Stimulated activated memory B cell treated with anti-CD40 and anti-IgM and Interleukin-4, amounts not matched to agents 10 μg/mL and 1 μg/mL and 100 μg/mL, for 72 hours (primary cell): ENCODE measurements around the gene SERINC3.
A peak's percentile ranks its signal among the peaks of the same experiment; 100 is the strongest.
"Not testable (repeated sequence)": the region's sequence is repeated elsewhere in the genome, so short reads cannot be mapped to it uniquely, and the experiment has no call there.

Source experiments
- ATAC-seq: fragments of 150-1000 bp; cut with Tn5 transposase; 2 replicates; pipeline ENCODE4 v1.10.0; 2021
- H3K27ac Mint-ChIP-seq: one replicate; pipeline ENCODE4 v1.8.0; 2022; ENCODE audit warnings: mild to moderate bottlenecking, mixed read lengths
- H3K27me3 Mint-ChIP-seq: one replicate; pipeline ENCODE4 v1.8.0; 2022; ENCODE audit warnings: mixed read lengths
- H3K36me3 Mint-ChIP-seq: one replicate; pipeline ENCODE4 v1.8.0; 2022; ENCODE audit warnings: mixed read lengths
- H3K4me1 Mint-ChIP-seq: one replicate; pipeline ENCODE4 v1.8.0; 2022; ENCODE audit warnings: mixed read lengths
- H3K4me3 Mint-ChIP-seq: one replicate; pipeline ENCODE4 v1.8.0; 2022; ENCODE audit warnings: mild to moderate bottlenecking, moderate library complexity, mixed read lengths
- H3K9me3 Mint-ChIP-seq: one replicate; pipeline ENCODE4 v1.8.0; 2022; ENCODE audit warnings: mixed read lengths

SERINC3 gene

GRCh38 chr20:44521484-44522481 is at the start of gene SERINC3:
Gene SERINC3 (minus strand): TSS chr20:44522070. CDS start chr20:44521951, 119 bp downstream.
- no peaks in the 10 kb centered on the region for H3K9me3 Mint-ChIP-seq
- H3K36me3 Mint-ChIP-seq, result peaks cover 12% of the 10 kb centered on the region
- H3K27ac Mint-ChIP-seq, result peak within 1 kb of the TSS; percentile 62
- no peaks in the 10 kb centered on the region for H3K27me3 Mint-ChIP-seq
- peak; percentile 100 for ATAC-seq
- H3K4me3 Mint-ChIP-seq, result peak within 1 kb of the TSS; percentile 75
- peaks cover 44% of the 10 kb centered on the region for H3K4me1 Mint-ChIP-seq

DNA sequence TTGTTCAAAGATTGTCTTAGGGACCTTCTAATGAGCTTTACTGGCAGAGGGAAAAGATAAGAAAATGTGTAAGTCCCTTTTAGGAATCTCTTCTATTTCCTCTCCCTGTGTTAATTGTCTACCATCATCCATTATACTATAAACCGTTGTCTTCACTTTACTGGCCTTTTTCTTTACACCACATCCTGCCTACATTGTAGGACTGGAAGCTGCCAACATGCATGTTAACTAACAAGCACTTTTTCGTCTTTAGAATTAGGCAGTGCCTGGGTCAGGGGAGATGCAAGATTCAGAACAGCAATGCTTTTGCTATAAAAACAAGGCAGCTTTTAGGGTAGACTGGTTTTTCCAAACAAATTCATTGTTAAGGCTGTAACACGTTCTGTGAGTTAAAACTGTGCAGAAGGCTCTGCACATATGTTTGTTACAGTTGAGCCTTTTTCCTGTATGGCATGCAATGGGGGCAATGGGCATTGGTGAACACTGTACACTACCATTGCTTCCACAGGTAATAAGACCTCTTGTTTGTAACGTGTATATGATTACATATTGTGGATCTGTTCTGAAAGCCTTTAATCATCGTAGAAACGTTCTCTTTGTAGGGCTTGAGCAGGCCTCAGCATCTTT is 49.6 kb upstream of the SERINC3 start:
- Mint-ChIP-seq H3K27ac (no peak overlapping the region), H3K27me3 (no peaks in the 10 kb centered on the region), H3K4me1 (peaks cover 9% of the 10 kb centered on the region), H3K4me3 (no peak overlapping the region), H3K9me3 (no peaks in the 10 kb centered on the region), H3K36me3 (no peaks in the 10 kb centered on the region)
- no peak for ATAC-seq

DNA sequence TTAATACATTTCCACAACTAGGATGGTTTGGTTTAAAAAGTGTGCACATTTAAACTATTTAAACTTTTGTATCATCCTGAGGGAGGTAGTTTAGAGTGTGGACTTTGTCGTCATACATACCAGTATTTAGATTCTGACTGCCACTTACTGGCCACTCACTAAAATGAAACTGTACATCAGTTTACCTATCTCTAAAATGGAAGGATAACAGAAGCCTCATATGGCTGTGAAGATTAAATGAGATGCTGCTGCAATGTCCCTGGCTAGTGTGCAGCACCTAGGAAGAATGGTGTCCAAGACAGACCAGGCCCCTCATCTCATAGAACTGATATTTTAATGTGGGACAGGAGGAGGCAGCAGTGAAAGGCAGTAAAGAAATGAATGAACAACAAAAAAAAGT is 48.5 kb upstream of the SERINC3 start:
- ATAC-seq, result no peak

GRCh38 chr20:44566811-44567210 is 44.9 kb upstream of the SERINC3 start:
- Mint-ChIP-seq H3K36me3 (no peaks in the 10 kb centered on the region), H3K9me3 (no peaks in the 10 kb centered on the region), H3K27me3 (no peaks in the 10 kb centered on the region), H3K27ac (no peak overlapping the region), H3K4me3 (no peak overlapping the region), H3K4me1 (no peaks in the 10 kb centered on the region)
- no peak for ATAC-seq

More for the DNA sequence above, 48.5 kb upstream of the SERINC3 start:
- no peaks in the 10 kb centered on the region for H3K9me3 Mint-ChIP-seq
- no peaks in the 10 kb centered on the region for H3K27me3 Mint-ChIP-seq
- no peak overlapping the region for H3K27ac Mint-ChIP-seq
- no peaks in the 10 kb centered on the region for H3K4me1 Mint-ChIP-seq
- H3K4me3 Mint-ChIP-seq, result no peak overlapping the region
- no peaks in the 10 kb centered on the region for H3K36me3 Mint-ChIP-seq

DNA sequence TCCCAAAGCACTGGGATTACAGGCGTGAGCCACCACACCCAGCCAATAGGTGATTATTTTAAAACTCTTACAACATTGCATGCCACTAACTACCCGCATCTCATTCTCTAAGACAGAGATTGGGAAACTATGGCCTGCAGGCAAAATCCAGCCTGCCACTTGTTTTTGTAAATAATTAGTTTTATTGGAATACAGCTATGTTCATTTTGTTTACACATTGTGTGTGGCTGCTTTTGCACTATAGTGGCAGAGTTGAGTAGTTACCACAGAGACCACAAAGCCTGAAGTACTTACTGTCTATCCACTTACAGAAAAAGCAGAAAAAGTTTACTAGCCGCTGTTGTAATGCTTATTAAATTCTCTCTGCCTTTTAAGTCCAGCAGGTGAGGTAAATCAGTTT is 44.1 kb upstream of the SERINC3 start:
- no peaks in the 10 kb centered on the region for H3K36me3 Mint-ChIP-seq
- H3K27me3 Mint-ChIP-seq, result no peaks in the 10 kb centered on the region
- H3K27ac Mint-ChIP-seq, result no peak overlapping the region
- no peak for ATAC-seq
- no peak overlapping the region for H3K4me3 Mint-ChIP-seq
- H3K4me1 Mint-ChIP-seq, result no peaks in the 10 kb centered on the region
- no peaks in the 10 kb centered on the region for H3K9me3 Mint-ChIP-seq

DNA sequence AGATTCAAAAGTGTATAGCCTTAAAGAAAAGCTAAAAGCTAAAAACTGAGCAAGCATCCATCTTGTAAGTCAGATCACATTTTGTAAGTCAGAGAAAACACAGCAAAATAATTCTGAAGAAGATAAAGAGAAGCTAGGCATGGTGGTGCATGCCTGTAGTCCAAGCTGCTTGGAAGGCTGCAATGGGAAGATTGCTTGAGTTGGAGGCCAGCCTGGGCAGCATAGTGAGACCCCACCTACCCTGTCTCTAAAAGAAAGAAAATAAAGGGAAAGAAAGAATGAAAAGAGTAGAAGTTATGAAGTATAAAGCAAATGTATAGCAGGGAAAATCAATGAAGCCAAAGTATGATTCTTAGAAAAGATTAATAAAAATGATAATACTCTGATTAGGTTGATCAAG is 40.0 kb upstream of the SERINC3 start:
- Mint-ChIP-seq H3K4me3 (no peak overlapping the region), H3K9me3 (no peaks in the 10 kb centered on the region), H3K27me3 (no peaks in the 10 kb centered on the region), H3K4me1 (peaks cover 12% of the 10 kb centered on the region), H3K36me3 (no peaks in the 10 kb centered on the region), H3K27ac (no peak overlapping the region)
- ATAC-seq, result no peak

- not testable (repeated sequence) for H3K27me3 Mint-ChIP-seq, H3K36me3 Mint-ChIP-seq, H3K4me3 Mint-ChIP-seq, H3K9me3 Mint-ChIP-seq, H3K27ac Mint-ChIP-seq, ATAC-seq
- H3K4me1 Mint-ChIP-seq, result peaks cover 12% of the 10 kb centered on the region
Measured at GRCh38 chr20:44560818-44561217, 38.9 kb upstream of the SERINC3 start.

GRCh38 chr20:44560229-44560628 is 38.4 kb upstream of the SERINC3 start:
- no peak for ATAC-seq
- H3K4me3 Mint-ChIP-seq, result no peak overlapping the region
- H3K36me3 Mint-ChIP-seq, result no peaks in the 10 kb centered on the region
- no peaks in the 10 kb centered on the region for H3K9me3 Mint-ChIP-seq
- no peaks in the 10 kb centered on the region for H3K27me3 Mint-ChIP-seq
- H3K4me1 Mint-ChIP-seq, result peaks cover 12% of the 10 kb centered on the region
- no peak overlapping the region for H3K27ac Mint-ChIP-seq

GRCh38 chr20:44559302-44559701 is 37.4 kb upstream of the SERINC3 start:
- H3K9me3 Mint-ChIP-seq, result no peaks in the 10 kb centered on the region
- no peaks in the 10 kb centered on the region for H3K27me3 Mint-ChIP-seq
- H3K4me1 Mint-ChIP-seq, result peaks cover 12% of the 10 kb centered on the region
- no peak overlapping the region for H3K4me3 Mint-ChIP-seq
- no peak for ATAC-seq
- no peaks in the 10 kb centered on the region for H3K36me3 Mint-ChIP-seq
- no peak overlapping the region for H3K27ac Mint-ChIP-seq

DNA sequence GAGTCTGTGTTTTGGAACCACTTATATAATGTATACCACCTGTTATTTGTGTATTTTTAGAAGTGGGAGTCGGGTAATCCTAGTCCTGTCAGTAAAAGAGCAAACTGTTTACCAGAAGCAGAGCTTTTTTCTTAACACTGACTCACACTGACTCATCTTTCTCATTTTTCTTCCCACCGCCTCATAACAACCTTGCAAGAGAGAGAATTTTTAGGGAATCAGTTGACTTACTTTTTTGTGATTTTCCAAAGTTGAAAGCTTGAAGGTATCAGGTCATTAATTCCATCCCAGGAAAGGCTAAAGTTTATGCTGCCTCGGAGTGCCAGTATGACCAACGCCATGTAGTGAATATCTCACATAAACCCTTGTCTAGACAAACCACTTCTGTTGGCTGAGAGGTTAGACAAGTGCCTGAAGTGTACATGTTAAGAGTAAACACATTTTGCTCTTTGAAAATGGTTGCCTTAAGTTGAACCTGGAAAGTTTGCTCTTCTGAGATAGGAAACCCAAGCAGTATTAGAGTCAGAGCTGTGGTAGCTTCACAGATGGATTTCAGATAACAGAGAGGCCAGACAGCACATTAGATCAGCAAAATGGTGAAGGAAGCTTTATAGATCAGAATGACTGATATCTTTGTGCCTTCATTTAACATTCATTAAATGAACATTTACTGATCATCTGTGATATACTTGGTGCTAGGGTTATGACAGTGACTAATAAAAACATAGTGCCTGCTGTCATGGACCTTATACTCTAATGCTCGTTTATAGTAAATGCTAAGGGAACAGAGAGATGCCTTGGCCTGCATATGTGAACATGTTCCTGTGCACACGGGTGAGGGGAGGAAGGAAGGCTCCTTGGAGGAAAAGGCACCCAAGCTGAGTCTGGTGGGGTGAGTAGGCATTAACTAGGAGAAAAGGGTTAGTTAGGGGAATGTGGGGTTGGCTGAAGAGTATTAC is 31.4 kb upstream of the SERINC3 start:
- ATAC-seq, result no peak
- Mint-ChIP-seq H3K9me3 (no peaks in the 10 kb centered on the region), H3K27ac (no peak overlapping the region), H3K4me3 (no peak overlapping the region), H3K27me3 (no peaks in the 10 kb centered on the region), H3K4me1 (no peaks in the 10 kb centered on the region), H3K36me3 (no peaks in the 10 kb centered on the region)

GRCh38 chr20:44552568-44552949 is 30.7 kb upstream of the SERINC3 start:
- Mint-ChIP-seq H3K4me1 (no peaks in the 10 kb centered on the region), H3K9me3 (no peaks in the 10 kb centered on the region), H3K4me3 (no peak overlapping the region), H3K27ac (no peak overlapping the region), H3K36me3 (no peaks in the 10 kb centered on the region), H3K27me3 (no peaks in the 10 kb centered on the region)
- ATAC-seq, result no peak

DNA sequence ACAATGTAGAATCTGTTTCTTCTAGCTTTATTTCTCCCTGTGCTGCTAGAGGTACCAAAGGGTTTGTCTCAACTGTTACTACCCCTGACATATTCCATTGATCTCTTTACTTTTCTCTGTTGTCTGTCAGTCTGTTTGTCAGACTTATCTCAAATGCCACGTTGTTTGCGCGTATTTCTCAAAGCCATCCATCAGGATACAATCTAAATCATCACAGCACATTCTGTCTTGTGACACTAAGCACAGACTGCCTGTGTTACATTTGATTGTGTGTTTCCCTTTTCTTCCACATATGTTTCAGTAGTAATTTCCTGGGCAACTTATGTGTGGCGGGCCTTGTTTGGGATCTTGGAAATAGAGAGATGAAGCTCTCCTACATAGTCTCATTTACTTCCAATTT is 30.2 kb upstream of the SERINC3 start:
- no peak for ATAC-seq
- H3K4me1 Mint-ChIP-seq, result no peaks in the 10 kb centered on the region
- H3K36me3 Mint-ChIP-seq, result no peaks in the 10 kb centered on the region
- no peaks in the 10 kb centered on the region for H3K27me3 Mint-ChIP-seq
- no peak overlapping the region for H3K27ac Mint-ChIP-seq
- no peak overlapping the region for H3K4me3 Mint-ChIP-seq
- H3K9me3 Mint-ChIP-seq, result no peaks in the 10 kb centered on the region

DNA sequence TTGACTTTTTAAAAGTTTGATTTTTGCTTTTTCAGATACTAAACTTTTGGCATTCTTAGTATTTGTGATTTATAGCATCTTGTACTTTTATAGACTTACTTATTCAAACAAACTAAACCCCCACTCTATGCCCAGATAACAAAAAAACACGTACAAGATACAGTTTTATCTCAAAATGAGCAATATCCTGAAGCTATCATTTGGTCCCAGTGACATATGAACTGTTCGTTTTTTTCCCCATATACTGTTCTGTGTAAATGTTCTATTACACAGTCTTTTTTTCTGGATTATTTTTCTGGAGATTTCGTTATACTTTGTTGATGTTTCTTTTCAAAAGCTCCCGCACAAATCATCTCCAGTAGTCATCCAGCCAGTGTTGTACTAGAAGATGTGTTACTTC is 27.3 kb upstream of the SERINC3 start:
- no peak overlapping the region for H3K27ac Mint-ChIP-seq
- H3K4me3 Mint-ChIP-seq, result no peak overlapping the region
- no peaks in the 10 kb centered on the region for H3K27me3 Mint-ChIP-seq
- ATAC-seq, result no peak
- H3K4me1 Mint-ChIP-seq, result no peaks in the 10 kb centered on the region
- no peaks in the 10 kb centered on the region for H3K36me3 Mint-ChIP-seq
- H3K9me3 Mint-ChIP-seq, result no peaks in the 10 kb centered on the region

- no peak for ATAC-seq
- H3K36me3 Mint-ChIP-seq, result no peaks in the 10 kb centered on the region
- no peaks in the 10 kb centered on the region for H3K9me3 Mint-ChIP-seq
- no peaks in the 10 kb centered on the region for H3K27me3 Mint-ChIP-seq
- no peak overlapping the region for H3K4me3 Mint-ChIP-seq
- H3K27ac Mint-ChIP-seq, result no peak overlapping the region
- H3K4me1 Mint-ChIP-seq, result no peaks in the 10 kb centered on the region
Measured at GRCh38 chr20:44547419-44547818, 25.5 kb upstream of the SERINC3 start.

GRCh38 chr20:44544263-44544662 is 22.4 kb upstream of the SERINC3 start:
- no peaks in the 10 kb centered on the region for H3K27me3 Mint-ChIP-seq
- H3K27ac Mint-ChIP-seq, result no peak overlapping the region

More at GRCh38 chr20:44544263-44544662, 22.4 kb upstream of the SERINC3 start:
- Mint-ChIP-seq H3K36me3 (no peaks in the 10 kb centered on the region), H3K9me3 (no peaks in the 10 kb centered on the region), H3K4me1 (no peaks in the 10 kb centered on the region), H3K4me3 (no peak overlapping the region)
- no peak for ATAC-seq
